H9 (cell line): ENCODE results near the gene IFNL3. TPM values are rescaled to one million over a fixed set of nuclear protein-coding genes. Genes with fewer than 3 reads are reported as not detected.
A peak's percentile ranks its signal among the peaks of the same experiment; 100 is the strongest.

ENCODE experiments used
- DNase-seq: peaks from one replicate; pipeline ENCODE4 v3.0.0-alpha.2; 2017
- H2AFZ ChIP-seq: one replicate; pipeline ENCODE4 v1.6.1; 2013; ENCODE audit warnings: mild to moderate bottlenecking, low read length, control low read depth, moderate library complexity
- H2AK5ac ChIP-seq: 2 replicates; pipeline ENCODE4 v1.6.1; 2013; ENCODE audit warnings: low read length, control low read depth, mixed read lengths; ENCODE audit not compliant: insufficient read length
- H2BK120ac ChIP-seq: one replicate; pipeline ENCODE4 v1.6.1; 2013; ENCODE audit warnings: low read depth, mild to moderate bottlenecking, low read length, control low read depth, inconsistent platforms; ENCODE audit not compliant: poor library complexity, severe bottlenecking
- H2BK12ac ChIP-seq: 2 replicates; pipeline ENCODE4 v1.6.1; 2013; ENCODE audit warnings: low read length, control low read depth, mixed read lengths, low read depth; ENCODE audit not compliant: insufficient read length
- H2BK15ac ChIP-seq: 2 replicates; pipeline ENCODE4 v1.6.1; 2013; ENCODE audit warnings: low read depth, low read length, control low read depth
- H2BK20ac ChIP-seq: one replicate; pipeline ENCODE4 v1.6.1; 2013; ENCODE audit warnings: low read depth, mild to moderate bottlenecking, low read length, control low read depth, inconsistent platforms; ENCODE audit not compliant: poor library complexity, severe bottlenecking
- H2BK5ac ChIP-seq: 2 replicates; pipeline ENCODE4 v1.6.1; 2013; ENCODE audit warnings: low read length, control low read depth, mixed read lengths; ENCODE audit not compliant: insufficient read length
- H3K14ac ChIP-seq: 2 replicates; pipeline ENCODE4 v1.6.1; 2013; ENCODE audit warnings: low read length, control low read depth; ENCODE audit not compliant: insufficient read depth
- H3K18ac ChIP-seq: 2 replicates; pipeline ENCODE4 v1.6.1; 2013; ENCODE audit warnings: low read depth, mild to moderate bottlenecking, mixed read lengths, low read length, control low read depth; ENCODE audit not compliant: insufficient read length
- H3K23ac ChIP-seq: 2 replicates; pipeline ENCODE4 v1.6.1; 2013; ENCODE audit warnings: low read length, control low read depth, mixed read lengths, low read depth; ENCODE audit not compliant: insufficient read length
- H3K23me2 ChIP-seq: 2 replicates; pipeline ENCODE4 v1.6.1; 2013; ENCODE audit warnings: low read depth, mild to moderate bottlenecking, mixed read lengths, low read length, control low read depth; ENCODE audit not compliant: insufficient read length, poor library complexity, severe bottlenecking
- H3K27ac ChIP-seq: 2 replicates; pipeline ENCODE4 v1.5.1; 2013; ENCODE audit warnings: low read length, control low read depth, mixed read lengths, low read depth; ENCODE audit not compliant: insufficient read length
- H3K27me3 ChIP-seq: 2 replicates; pipeline ENCODE4 v1.6.1; 2013; ENCODE audit warnings: low read length, control low read depth, inconsistent platforms; ENCODE audit not compliant: insufficient read depth
- H3K4ac ChIP-seq: 2 replicates; pipeline ENCODE4 v1.6.1; 2013; ENCODE audit warnings: low read depth, mild to moderate bottlenecking, control low read depth, inconsistent platforms, low read length, moderate library complexity
- H3K4me1 ChIP-seq: 2 replicates; pipeline ENCODE4 v1.6.1; 2013; ENCODE audit warnings: low read length, control low read depth, inconsistent platforms; ENCODE audit not compliant: insufficient read depth
- H3K4me2 ChIP-seq: 2 replicates; pipeline ENCODE4 v1.6.1; 2013; ENCODE audit warnings: low read length, control low read depth, mixed read lengths; ENCODE audit not compliant: insufficient read length, insufficient read depth
- H3K56ac ChIP-seq: 2 replicates; pipeline ENCODE4 v1.6.1; 2013; ENCODE audit warnings: low read depth, mild to moderate bottlenecking, mixed read lengths, low read length, control low read depth; ENCODE audit not compliant: insufficient read length
- H3K79me1 ChIP-seq: 2 replicates; pipeline ENCODE4 v1.6.1; 2013; ENCODE audit warnings: low read depth, mild to moderate bottlenecking, moderate library complexity, low read length, control low read depth, inconsistent platforms; ENCODE audit not compliant: insufficient read depth, poor library complexity, severe bottlenecking
- H3K79me2 ChIP-seq: 2 replicates; pipeline ENCODE4 v1.6.1; 2013; ENCODE audit warnings: low read length, control low read depth, inconsistent platforms; ENCODE audit not compliant: insufficient read depth
- H3K9ac ChIP-seq: 2 replicates; pipeline ENCODE4 v1.6.1; 2013; ENCODE audit warnings: low read length, control low read depth, mixed read lengths; ENCODE audit not compliant: insufficient read length; ENCODE audit errors: extremely low read depth
- H3K9me3 ChIP-seq: one replicate; pipeline ENCODE4 v1.6.1; 2013; ENCODE audit warnings: low read depth, low read length, inconsistent platforms; ENCODE audit not compliant: control insufficient read depth
- H3T11ph ChIP-seq: one replicate; pipeline ENCODE4 v1.6.1; 2013; ENCODE audit warnings: mild to moderate bottlenecking, low read length, control low read depth, inconsistent platforms
- H4K20me1 ChIP-seq: one replicate; pipeline ENCODE4 v1.6.1; 2013; ENCODE audit not compliant: control insufficient read depth, insufficient read length, insufficient read depth
- H4K5ac ChIP-seq: 2 replicates; pipeline ENCODE4 v1.6.1; 2013; ENCODE audit warnings: low read depth, mild to moderate bottlenecking, mixed read lengths, low read length, control low read depth; ENCODE audit not compliant: insufficient read length
- H4K8ac ChIP-seq: replicated peaks from 2 replicates; pipeline ENCODE4 v1.6.1; 2013; ENCODE audit warnings: low read length, control low read depth, mixed read lengths, low read depth; ENCODE audit not compliant: insufficient read length
- H4K91ac ChIP-seq: 2 replicates; pipeline ENCODE4 v1.6.1; 2013; ENCODE audit warnings: low read depth, mild to moderate bottlenecking, moderate library complexity, mixed read lengths, low read length, control low read depth; ENCODE audit not compliant: insufficient read length
- H3K27ac Mint-ChIP-seq, 3 experiments: 2 replicates in 2 of 3; 3 replicates in 1 of 3; pipeline ENCODE4 v1.8.0; 2020 to 2021; ENCODE audit warnings: mixed read lengths in 3 of 3, mild to moderate bottlenecking in 1 of 3, moderate library complexity in 1 of 3
- H3K27me3 Mint-ChIP-seq: 2 replicates; pipeline ENCODE4 v1.8.0; 2021; ENCODE audit warnings: low read depth, mild to moderate bottlenecking, moderate library complexity, mixed read lengths
- H3K36me3 Mint-ChIP-seq, 3 experiments: 2 replicates in 2 of 3; 3 replicates in 1 of 3; pipeline ENCODE4 v1.8.0; 2020 to 2021; ENCODE audit warnings: low read depth in 3 of 3, mixed read lengths in 3 of 3; ENCODE audit not compliant: insufficient read depth in 1 of 3
- H3K4me1 Mint-ChIP-seq, 2 experiments: 2 replicates each; pipeline ENCODE4 v1.8.0; 2020; ENCODE audit warnings: mixed read lengths in 2 of 2
- H3K4me3 Mint-ChIP-seq, 2 experiments: 2 replicates in 1 of 2; 3 replicates in 1 of 2; pipeline ENCODE4 v1.8.0; 2020 to 2021; ENCODE audit warnings: mild to moderate bottlenecking in 2 of 2, mixed read lengths in 2 of 2, moderate library complexity in 1 of 2
- H3K9me3 Mint-ChIP-seq, 2 experiments: 2 replicates in 1 of 2; 3 replicates in 1 of 2; pipeline ENCODE4 v1.8.0; 2020; ENCODE audit warnings: mild to moderate bottlenecking in 2 of 2, mixed read lengths in 2 of 2, moderate library complexity in 1 of 2
- WGBS: extraction: QIAGEN DNeasy Blood & Tissue Kit; methylation state at CpG from one replicate; pipeline ENCODE4 v1.1.7; 2013; ENCODE audit warnings: missing lambda C conversion rate, low lambda C conversion rate, mixed read lengths; ENCODE audit not compliant: insufficient read length; ENCODE audit errors: extremely low coverage; 5-methylcytosine and 5-hydroxymethylcytosine counted together
- total RNA-seq: library from RNA; stranded (reverse); gene quantifications from 2 replicates; pipeline ENCODE4 v1.2.1, GENCODE V29; 2021
- TF ChIP-seq, protein P1 (sequence below): fragments of 200-600 bp; sonication (generic); conservative IDR thresholded peaks from 3 replicates; pipeline ENCODE4 v1.8.0; 2021; ENCODE audit warnings: antibody characterized with exemption, mild to moderate bottlenecking

The IFNL3 gene
- total RNA-seq, 1 experiment from 2014 or later = not detected

DNA sequence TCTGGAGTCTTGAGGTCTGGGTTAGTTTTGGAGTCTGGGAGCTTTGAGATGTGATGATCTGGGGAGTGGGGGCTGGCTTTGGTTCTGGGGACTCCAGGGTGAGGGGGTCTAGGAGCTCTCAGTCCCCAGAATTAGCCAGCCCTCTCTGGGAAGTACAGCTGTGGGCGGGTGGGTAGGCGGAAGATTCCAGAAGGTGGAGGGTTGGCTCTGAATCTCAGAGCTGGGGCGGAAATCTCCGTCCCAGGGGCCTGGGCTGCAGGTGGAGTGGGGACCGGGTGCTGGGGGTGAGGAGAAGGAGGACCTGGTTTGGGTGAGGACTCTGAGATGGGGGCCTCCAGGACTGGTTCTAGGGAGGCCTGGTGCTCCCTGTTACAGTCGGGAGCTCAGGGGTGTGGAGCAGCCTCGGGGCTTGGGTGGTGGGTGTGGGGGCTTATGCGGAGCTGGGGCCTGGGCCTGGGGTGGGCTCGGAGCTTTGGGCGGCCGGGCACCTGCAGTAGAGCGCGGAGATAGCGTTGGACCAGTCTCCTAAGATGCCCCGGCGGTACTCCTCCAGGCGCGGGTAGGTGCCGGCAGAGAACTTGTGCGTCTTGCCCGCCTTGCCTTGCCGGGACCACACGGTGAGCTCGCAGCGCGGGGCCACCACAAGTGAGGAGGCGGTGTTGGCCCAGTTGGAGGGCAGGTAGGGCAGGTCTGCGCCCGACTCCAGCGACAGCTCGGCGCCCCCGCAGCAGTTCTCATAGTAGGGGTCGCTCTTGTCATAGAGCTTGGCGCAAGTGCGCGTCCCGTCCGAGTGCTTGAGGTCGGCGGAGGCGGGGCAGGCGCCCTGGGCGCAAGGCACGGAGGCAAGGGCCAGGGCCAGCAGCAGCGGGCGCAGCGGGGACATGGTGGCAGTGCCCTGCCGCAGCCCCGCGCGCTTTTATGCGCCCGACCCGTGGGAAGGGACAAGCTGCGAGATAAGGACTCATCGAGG, 41.1 kb downstream of the IFNL3 start, which contains the start of gene SYCN:
SYCN (minus strand) TSS at position 892 of the 970 bp plus-strand sequence; CDS start at position 883, 9 bp downstream.
- H3K79me2 ChIP-seq = no peaks in the 10 kb centered on the region
- H3K27me3 ChIP-seq = no peaks in the 10 kb centered on the region
- no peak within 1 kb of the TSS for H3K4ac ChIP-seq
- H2BK12ac ChIP-seq = no peak within 1 kb of the TSS
- H3K9me3 Mint-ChIP-seq = no peaks in the 10 kb centered on the region; a peak in 1 of 5 replicates
- no peak within 1 kb of the TSS for H2BK20ac ChIP-seq
- no peak within 1 kb of the TSS for H3K14ac ChIP-seq
- no peaks in the 10 kb centered on the region for H3K79me1 ChIP-seq
- H4K5ac ChIP-seq = no peak within 1 kb of the TSS
- H3K56ac ChIP-seq = no peak within 1 kb of the TSS
- peaks cover 42% of the 10 kb centered on the region for H3K27me3 Mint-ChIP-seq
- H2BK15ac ChIP-seq = no peak within 1 kb of the TSS
- H2AFZ ChIP-seq = no peak within 1 kb of the TSS
- H3K4me2 ChIP-seq = no peak within 1 kb of the TSS
- no peaks in the 10 kb centered on the region for H3K4me1 ChIP-seq
- H3K4me3 Mint-ChIP-seq = peak within 1 kb of the TSS in 1 of 2 experiments; percentile 18; a peak in 1 of 5 replicates
- H3T11ph ChIP-seq = no peak within 1 kb of the TSS
- H3K23ac ChIP-seq = no peak within 1 kb of the TSS
- H2AK5ac ChIP-seq = no peak within 1 kb of the TSS
- H3K18ac ChIP-seq = no peak within 1 kb of the TSS
- no peak within 1 kb of the TSS for H2BK5ac ChIP-seq
- no peak within 1 kb of the TSS for H3K9ac ChIP-seq
- H3K4me1 Mint-ChIP-seq = peaks cover 4 to 15% of the 10 kb centered on the region in 2 experiments
- no peak within 1 kb of the TSS for H4K91ac ChIP-seq
- no CpG with 5 or more reads among the region's 57 CpGs for WGBS
- H4K20me1 ChIP-seq = no peaks in the 10 kb centered on the region
- H2BK120ac ChIP-seq = no peak within 1 kb of the TSS
- H3K23me2 ChIP-seq = no peaks in the 10 kb centered on the region
- no peaks in the 10 kb centered on the region for H3K36me3 Mint-ChIP-seq
- H3K27ac Mint-ChIP-seq = peak within 1 kb of the TSS in 2 of 3 experiments; percentile 25 to 84; a peak in 2 of 7 replicates
- TF ChIP-seq, protein P1, sequence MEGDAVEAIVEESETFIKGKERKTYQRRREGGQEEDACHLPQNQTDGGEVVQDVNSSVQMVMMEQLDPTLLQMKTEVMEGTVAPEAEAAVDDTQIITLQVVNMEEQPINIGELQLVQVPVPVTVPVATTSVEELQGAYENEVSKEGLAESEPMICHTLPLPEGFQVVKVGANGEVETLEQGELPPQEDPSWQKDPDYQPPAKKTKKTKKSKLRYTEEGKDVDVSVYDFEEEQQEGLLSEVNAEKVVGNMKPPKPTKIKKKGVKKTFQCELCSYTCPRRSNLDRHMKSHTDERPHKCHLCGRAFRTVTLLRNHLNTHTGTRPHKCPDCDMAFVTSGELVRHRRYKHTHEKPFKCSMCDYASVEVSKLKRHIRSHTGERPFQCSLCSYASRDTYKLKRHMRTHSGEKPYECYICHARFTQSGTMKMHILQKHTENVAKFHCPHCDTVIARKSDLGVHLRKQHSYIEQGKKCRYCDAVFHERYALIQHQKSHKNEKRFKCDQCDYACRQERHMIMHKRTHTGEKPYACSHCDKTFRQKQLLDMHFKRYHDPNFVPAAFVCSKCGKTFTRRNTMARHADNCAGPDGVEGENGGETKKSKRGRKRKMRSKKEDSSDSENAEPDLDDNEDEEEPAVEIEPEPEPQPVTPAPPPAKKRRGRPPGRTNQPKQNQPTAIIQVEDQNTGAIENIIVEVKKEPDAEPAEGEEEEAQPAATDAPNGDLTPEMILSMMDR = no peak
- DNase-seq = peak; percentile 58
- no peak within 1 kb of the TSS for H3K27ac ChIP-seq
- H4K8ac ChIP-seq = no peak within 1 kb of the TSS
- no peaks in the 10 kb centered on the region for H3K9me3 ChIP-seq
